Measurements from ENCODE around the gene LZTR1.

- peak; percentile 34 for TF ChIP-seq POLR2A (IDR thresholded peaks at IDR 0.05)
- TF ChIP-seq, protein P1, sequence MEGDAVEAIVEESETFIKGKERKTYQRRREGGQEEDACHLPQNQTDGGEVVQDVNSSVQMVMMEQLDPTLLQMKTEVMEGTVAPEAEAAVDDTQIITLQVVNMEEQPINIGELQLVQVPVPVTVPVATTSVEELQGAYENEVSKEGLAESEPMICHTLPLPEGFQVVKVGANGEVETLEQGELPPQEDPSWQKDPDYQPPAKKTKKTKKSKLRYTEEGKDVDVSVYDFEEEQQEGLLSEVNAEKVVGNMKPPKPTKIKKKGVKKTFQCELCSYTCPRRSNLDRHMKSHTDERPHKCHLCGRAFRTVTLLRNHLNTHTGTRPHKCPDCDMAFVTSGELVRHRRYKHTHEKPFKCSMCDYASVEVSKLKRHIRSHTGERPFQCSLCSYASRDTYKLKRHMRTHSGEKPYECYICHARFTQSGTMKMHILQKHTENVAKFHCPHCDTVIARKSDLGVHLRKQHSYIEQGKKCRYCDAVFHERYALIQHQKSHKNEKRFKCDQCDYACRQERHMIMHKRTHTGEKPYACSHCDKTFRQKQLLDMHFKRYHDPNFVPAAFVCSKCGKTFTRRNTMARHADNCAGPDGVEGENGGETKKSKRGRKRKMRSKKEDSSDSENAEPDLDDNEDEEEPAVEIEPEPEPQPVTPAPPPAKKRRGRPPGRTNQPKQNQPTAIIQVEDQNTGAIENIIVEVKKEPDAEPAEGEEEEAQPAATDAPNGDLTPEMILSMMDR (IDR thresholded peaks at IDR 0.05), result no peak
These were observed 29.4 kb upstream of the LZTR1 start for GRCh38 chr22:20952544-20953341.

All from transverse colon (tissue), 3 donors.